Transverse colon (tissue), 4 donors: ENCODE measurements around the gene TMEM150B. TPM values are rescaled to one million over a fixed set of nuclear protein-coding genes. Genes with fewer than 3 reads are reported as not detected.

Experiments used
- DNase-seq: peaks from one replicate; pipeline ENCODE4 v3.0.0-alpha.2; 2019
- H3K27ac ChIP-seq, 4 donors: fragments of 200-600 bp; sonication (generic); 2 replicates each; pipeline ENCODE4 v1.5.1; 2016 to 2018; ENCODE audit warnings: inconsistent platforms in 4 of 4
- H3K27me3 ChIP-seq: fragments of 200-600 bp; sonication (generic); 2 replicates; pipeline ENCODE4 v1.5.1; 2017; ENCODE audit warnings: inconsistent platforms
- H3K36me3 ChIP-seq, 4 donors: fragments of 200-600 bp; sonication (generic); 2 replicates each; pipeline ENCODE4 v1.5.1; 2017 to 2019; ENCODE audit warnings: inconsistent platforms in 4 of 4
- H3K4me1 ChIP-seq, 4 donors: fragments of 200-600 bp; sonication (generic); 2 replicates each; pipeline ENCODE4 v1.5.1; 2017 to 2020; ENCODE audit warnings: inconsistent platforms in 4 of 4
- H3K4me3 ChIP-seq, 4 donors: fragments of 200-600 bp; sonication (generic); 1 replicate in 1 of 4; 2 replicates in 3 of 4; pipeline versions ENCODE4 v1.5.1 to v1.6.1; 2017 to 2019; ENCODE audit warnings: inconsistent platforms in 4 of 4
- H3K9me3 ChIP-seq, 2 donors: fragments of 200-600 bp; sonication (generic); 2 replicates each; pipeline ENCODE4 v1.5.1; 2017 to 2019; ENCODE audit warnings: inconsistent platforms in 2 of 2
- CTCF ChIP-seq, 5 experiments: fragments of 200-600 bp in 3 of 5; fragments of 450-650 bp in 2 of 5; sonication (generic) in 3 of 5; IDR thresholded peaks; 1 replicate in 2 of 5; 2 replicates in 3 of 5; pipeline ENCODE4 v1.5.1; 2016 to 2017; ENCODE audit warnings: antibody characterized with exemption in 5 of 5, inconsistent platforms in 3 of 5, mild to moderate bottlenecking in 2 of 5, moderate library complexity in 1 of 5
- EP300 ChIP-seq: sonication (generic); formaldehyde crosslinking; IDR thresholded peaks from one replicate; pipeline ENCODE4 v1.6.1; 2017; ENCODE audit warnings: antibody characterized with exemption, low read depth
- POLR2A ChIP-seq: fragments of 450-650 bp; IDR thresholded peaks from one replicate; pipeline ENCODE4 v1.6.1; 2016; ENCODE audit warnings: antibody characterized with exemption, mild to moderate bottlenecking, moderate library complexity
- POLR2AphosphoS5 ChIP-seq, 3 donors: sonication (generic); formaldehyde crosslinking; IDR thresholded peaks; one replicate each; pipeline ENCODE4 v1.6.1; 2016; ENCODE audit warnings: antibody characterized with exemption in 3 of 3
- WGBS, 2 donors: methylation state at CpG; one replicate each; pipeline ENCODE4 v1.1.5; 2018; ENCODE audit warnings: low coverage in 1 of 2; 5-methylcytosine and 5-hydroxymethylcytosine counted together
- in situ Hi-C, 4 donors: fragments of 200-750 bp; cut with MboI; loops; one replicate each; pipeline versions ENCODE4 v1.15.0 to v1.15.1; 2017; ENCODE audit warnings: low sequenced_read_pairs in 3 of 4, low pct_ligation_motif_present in 1 of 4, low pct_unique_long_range_greater_than_20kb in 1 of 4
- intact Hi-C: fragments of 100-400 bp; cut with DNase I; formaldehyde crosslinking; loops from one replicate; pipeline ENCODE4 v1.15.1; 2023; ENCODE audit warnings: low total_unique reads
- total RNA-seq, 4 donors: library from RNA; depleted of rRNA; stranded (reverse); fragments of >200 nt; gene quantifications; one replicate each; pipeline ENCODE4 v1.1.0, GENCODE V29; 2016

TMEM150B gene
- total RNA-seq, 4 donors from 2014 or later: 26.5 to 135 (median 57.4) TPM

- TF ChIP-seq CTCF (IDR thresholded peaks at IDR 0.05) (no peak), POLR2AphosphoS5 (IDR thresholded peaks at IDR 0.05) (no peak), POLR2A (no peak), EP300 (no peak)
- Histone ChIP-seq H3K27ac (no peak overlapping the region), H3K4me1 (peaks cover 3 to 22% (median 15%) of the 10 kb centered on the region in 4 donors), H3K4me3 (peak overlapping the region in 2 of 4 donors; percentile 12 to 35), H3K9me3 (no peaks in the 10 kb centered on the region), H3K36me3 (no peaks in the 10 kb centered on the region), H3K27me3 (peaks cover 69% of the 10 kb centered on the region)
- WGBS, 2 donors: 8% methylated on average over 48 of the region's 54 CpGs; no CpG with 5 or more reads in 1 of the 2 donors
- intact Hi-C loops: no loop called here
- no peak for DNase-seq
- in situ Hi-C loops: no loop called here
Observed at GRCh38 chr19:55368701-55369563, 43.8 kb upstream of the TMEM150B start.

DNA sequence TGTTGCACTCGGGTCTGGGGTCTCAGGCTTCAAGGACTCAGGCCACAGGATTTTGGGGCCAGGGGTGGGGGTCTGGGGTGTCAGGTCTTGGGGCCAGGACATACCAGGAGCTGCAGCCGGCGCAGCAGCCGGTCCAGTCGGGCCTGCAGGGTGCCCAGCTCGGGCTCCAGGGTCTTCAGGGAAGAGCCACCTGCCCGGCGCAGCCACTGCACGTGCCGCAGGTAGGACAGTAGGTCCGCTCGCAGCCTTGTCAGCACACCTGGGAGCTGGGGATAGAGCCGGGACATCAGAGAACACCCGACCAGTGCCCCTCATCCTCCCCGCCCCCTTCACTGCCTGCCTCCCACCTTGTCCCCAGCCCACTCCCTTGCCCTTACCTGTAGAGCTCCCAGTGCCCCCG is 43.0 kb upstream of the TMEM150B start:
- TF ChIP-seq EP300: no peak
- TF ChIP-seq POLR2A: no peak
- TF ChIP-seq CTCF (IDR thresholded peaks at IDR 0.05): no peak
- no peak for TF ChIP-seq POLR2AphosphoS5 (IDR thresholded peaks at IDR 0.05)
- Histone ChIP-seq H3K36me3 (no peaks in the 10 kb centered on the region), H3K4me3 (no peak overlapping the region), H3K4me1 (peaks cover 3 to 17% (median 14%) of the 10 kb centered on the region in 4 donors), H3K27me3 (peaks cover 61% of the 10 kb centered on the region), H3K9me3 (no peaks in the 10 kb centered on the region), H3K27ac (no peak overlapping the region)
- intact Hi-C loops (no loop called here), in situ Hi-C loops (no loop called here)
- no peak for DNase-seq
- 72% methylated on average over 10 of the region's 16 CpGs; no CpG with 5 or more reads in 1 of the 2 donors for WGBS, 2 donors

DNA sequence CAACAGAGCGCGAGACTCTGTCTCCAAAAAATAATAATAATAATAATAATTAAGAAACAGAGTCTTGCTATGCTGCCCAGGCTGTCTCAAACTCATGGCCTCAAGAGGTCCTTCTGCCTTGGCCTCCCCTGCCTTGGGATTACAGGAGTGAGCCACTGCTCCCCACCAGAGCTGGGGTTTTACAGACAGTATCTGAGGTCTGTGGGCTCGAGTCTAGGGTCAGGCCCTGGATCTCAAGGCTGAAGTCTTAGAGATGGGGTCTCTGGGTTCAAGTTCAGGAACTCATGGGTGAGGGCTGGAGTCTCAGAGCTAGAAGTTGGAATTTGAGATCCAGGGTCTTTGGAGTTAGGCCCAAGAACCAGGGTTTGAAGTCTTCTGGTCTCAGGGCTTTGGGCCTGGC is 41.6 kb upstream of the TMEM150B start:
- H3K27me3 ChIP-seq: peaks cover 48% of the 10 kb centered on the region
- no peaks in the 10 kb centered on the region for H3K36me3 ChIP-seq
- no peaks in the 10 kb centered on the region for H3K9me3 ChIP-seq
- H3K4me1 ChIP-seq: peaks cover 3 to 17% (median 14%) of the 10 kb centered on the region in 4 donors
- intact Hi-C loops: no loop called here
- in situ Hi-C loops: no loop called here
- WGBS, 2 donors: 90% methylated on average over 3 of the region's 3 CpGs; no CpG with 5 or more reads in 1 of the 2 donors
- TF ChIP-seq POLR2A (no peak), EP300 (no peak), CTCF (IDR thresholded peaks at IDR 0.05) (no peak), POLR2AphosphoS5 (IDR thresholded peaks at IDR 0.05) (no peak)
- no peak overlapping the region for H3K27ac ChIP-seq
- DNase-seq: no peak
- no peak overlapping the region for H3K4me3 ChIP-seq

GRCh38 chr19:55365964-55366363 is 40.8 kb upstream of the TMEM150B start:
- TF ChIP-seq EP300 (no peak), POLR2AphosphoS5 (IDR thresholded peaks at IDR 0.05) (no peak), POLR2A (no peak), CTCF (IDR thresholded peaks at IDR 0.05) (no peak)
- WGBS, 2 donors: 76 to 80% methylated on average over 7 to 16 of the region's 19 CpGs

More at GRCh38 chr19:55365964-55366363, 40.8 kb upstream of the TMEM150B start:
- DNase-seq: no peak
- H3K4me3 ChIP-seq: no peak overlapping the region
- no peaks in the 10 kb centered on the region for H3K36me3 ChIP-seq
- H3K27ac ChIP-seq: no peak overlapping the region
- H3K9me3 ChIP-seq: no peaks in the 10 kb centered on the region
- intact Hi-C loops (no loop called here), in situ Hi-C loops (no loop called here)
- peaks cover 3 to 17% (median 14%) of the 10 kb centered on the region in 4 donors for H3K4me1 ChIP-seq
- peaks cover 39% of the 10 kb centered on the region for H3K27me3 ChIP-seq
